ENCODE data around the gene CCDC191.

GRCh38 chr3:114078126-114078525 is 21.8 kb upstream of the CCDC191 start:
- TF ChIP-seq, protein P1, sequence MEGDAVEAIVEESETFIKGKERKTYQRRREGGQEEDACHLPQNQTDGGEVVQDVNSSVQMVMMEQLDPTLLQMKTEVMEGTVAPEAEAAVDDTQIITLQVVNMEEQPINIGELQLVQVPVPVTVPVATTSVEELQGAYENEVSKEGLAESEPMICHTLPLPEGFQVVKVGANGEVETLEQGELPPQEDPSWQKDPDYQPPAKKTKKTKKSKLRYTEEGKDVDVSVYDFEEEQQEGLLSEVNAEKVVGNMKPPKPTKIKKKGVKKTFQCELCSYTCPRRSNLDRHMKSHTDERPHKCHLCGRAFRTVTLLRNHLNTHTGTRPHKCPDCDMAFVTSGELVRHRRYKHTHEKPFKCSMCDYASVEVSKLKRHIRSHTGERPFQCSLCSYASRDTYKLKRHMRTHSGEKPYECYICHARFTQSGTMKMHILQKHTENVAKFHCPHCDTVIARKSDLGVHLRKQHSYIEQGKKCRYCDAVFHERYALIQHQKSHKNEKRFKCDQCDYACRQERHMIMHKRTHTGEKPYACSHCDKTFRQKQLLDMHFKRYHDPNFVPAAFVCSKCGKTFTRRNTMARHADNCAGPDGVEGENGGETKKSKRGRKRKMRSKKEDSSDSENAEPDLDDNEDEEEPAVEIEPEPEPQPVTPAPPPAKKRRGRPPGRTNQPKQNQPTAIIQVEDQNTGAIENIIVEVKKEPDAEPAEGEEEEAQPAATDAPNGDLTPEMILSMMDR (optimal IDR thresholded peaks at IDR 0.05 in 1 of 3, IDR thresholded peaks at IDR 0.05 in 1 of 3, conservative IDR thresholded peaks at IDR 0.05 in 1 of 3; ENCODE audit: extremely low read depth in 1 of 3, insufficient read depth in 2 of 3, low read length in 3 of 3): no peak
- TF ChIP-seq EZH2 (IDR thresholded peaks at IDR 0.05; ENCODE audit: low read length): no peak

Measured in keratinocyte (primary cell).